Activated gamma-delta T cell (primary cell): ENCODE data around the gene GARNL3.

Experiments
- DNase-seq: peaks from one replicate; lab custom pipeline; 2025; lab: John Stamatoyannopoulos, UW

The GARNL3 gene

GRCh38 chr9:127349483-127350113 is 85.0 kb downstream of the GARNL3 start:
- no peak for DNase-seq

GRCh38 chr9:127351182-127352166 is 86.9 kb downstream of the GARNL3 start:
- DNase-seq: no peak

- no peak for DNase-seq
Measured at GRCh38 chr9:127353882-127354281, 89.3 kb downstream of the GARNL3 start.

- no peak for DNase-seq
Measured at GRCh38 chr9:127356906-127357305, 92.3 kb downstream of the GARNL3 start.

GRCh38 chr9:127358023-127358535 is 93.5 kb downstream of the GARNL3 start:
- DNase-seq: no peak

- no peak for DNase-seq
Measured at GRCh38 chr9:127358770-127359169, 94.2 kb downstream of the GARNL3 start.

GRCh38 chr9:127360250-127360649 is 95.7 kb downstream of the GARNL3 start:
- no peak for DNase-seq

- DNase-seq: no peak
Measured at GRCh38 chr9:127360829-127361228, 96.3 kb downstream of the GARNL3 start.

- DNase-seq: no peak
Measured at GRCh38 chr9:127361561-127361960, 97.0 kb downstream of the GARNL3 start.

GRCh38 chr9:127362829-127363228 is 98.3 kb downstream of the GARNL3 start:
- no peak for DNase-seq

- no peak for DNase-seq
Measured at GRCh38 chr9:127365461-127365860, 100.9 kb downstream of the GARNL3 start.

- DNase-seq: no peak
Measured at GRCh38 chr9:127366594-127366993, 102.0 kb downstream of the GARNL3 start.

- no peak for DNase-seq
Measured at GRCh38 chr9:127368852-127369402, 104.4 kb downstream of the GARNL3 start.

GRCh38 chr9:127369428-127369827 is 104.9 kb downstream of the GARNL3 start:
- no peak for DNase-seq

- no peak for DNase-seq
Measured at GRCh38 chr9:127370147-127370579, 105.6 kb downstream of the GARNL3 start.

GRCh38 chr9:127370672-127371648 is 106.4 kb downstream of the GARNL3 start:
- no peak for DNase-seq

- no peak for DNase-seq
Measured at GRCh38 chr9:127380479-127380878, 115.9 kb downstream of the GARNL3 start.

- no peak for DNase-seq
Measured at GRCh38 chr9:127382541-127382940, 118.0 kb downstream of the GARNL3 start.

GRCh38 chr9:127384016-127384730 is 119.6 kb downstream of the GARNL3 start:
- DNase-seq: no peak

GRCh38 chr9:127384901-127385300 is 120.3 kb downstream of the GARNL3 start:
- DNase-seq: no peak

- no peak for DNase-seq
Measured at GRCh38 chr9:127386249-127386648, 121.7 kb downstream of the GARNL3 start.
